HG02610 (cell line): ENCODE results near the gene MOB3B.
"Not testable (repeated sequence)": the region's sequence is repeated elsewhere in the genome, so short reads cannot be mapped to it uniquely, and the experiment has no call there.

ENCODE experiments used
- ATAC-seq: cut with Tn5 transposase; IDR thresholded peaks from one replicate; pipeline ENCODE4 v1.9.1; 2021; ENCODE audit warnings: mild to moderate bottlenecking, moderate library complexity; ENCODE audit not compliant: unreplicated experiment

Gene MOB3B

GRCh38 chr9:27482709-27483108 is 46.9 kb downstream of the MOB3B start:
- ATAC-seq = no peak

- ATAC-seq = no peak
These were observed 51.3 kb downstream of the MOB3B start for GRCh38 chr9:27478322-27478721.

- no peak for ATAC-seq
These were observed 52.6 kb downstream of the MOB3B start for GRCh38 chr9:27476870-27477515.

GRCh38 chr9:27475057-27475595 is 54.5 kb downstream of the MOB3B start:
- no peak for ATAC-seq

GRCh38 chr9:27474305-27474704 is 55.3 kb downstream of the MOB3B start:
- ATAC-seq = no peak

GRCh38 chr9:27473111-27473529 is 56.5 kb downstream of the MOB3B start:
- no peak for ATAC-seq

GRCh38 chr9:27472195-27472594 is 57.4 kb downstream of the MOB3B start:
- ATAC-seq = no peak

- no peak for ATAC-seq
These were observed 57.8 kb downstream of the MOB3B start for GRCh38 chr9:27471789-27472188.

- ATAC-seq = no peak
These were observed 58.2 kb downstream of the MOB3B start for GRCh38 chr9:27471366-27471765.

- ATAC-seq = no peak
These were observed 59.2 kb downstream of the MOB3B start for GRCh38 chr9:27470291-27470856.

- ATAC-seq = no peak
These were observed 60.1 kb downstream of the MOB3B start for GRCh38 chr9:27469550-27469949.

GRCh38 chr9:27468462-27469110 is 61.0 kb downstream of the MOB3B start:
- peak; percentile 73 for ATAC-seq

GRCh38 chr9:27468000-27468399 is 61.6 kb downstream of the MOB3B start:
- peak; percentile 52 for ATAC-seq

GRCh38 chr9:27467486-27467885 is 62.1 kb downstream of the MOB3B start:
- ATAC-seq = no peak

- not testable (repeated sequence) for ATAC-seq
These were observed 63.1 kb downstream of the MOB3B start for GRCh38 chr9:27466516-27466915.

- ATAC-seq = not testable (repeated sequence)
These were observed 64.7 kb downstream of the MOB3B start for GRCh38 chr9:27464950-27465349.

GRCh38 chr9:27462846-27463245 is 66.8 kb downstream of the MOB3B start:
- ATAC-seq = no peak

GRCh38 chr9:27462434-27462833 is 67.2 kb downstream of the MOB3B start:
- ATAC-seq = no peak

GRCh38 chr9:27460226-27461023 is 69.2 kb downstream of the MOB3B start:
- ATAC-seq = peak; percentile 88

- ATAC-seq = no peak
These were observed 72.2 kb downstream of the MOB3B start for GRCh38 chr9:27457445-27457844.

GRCh38 chr9:27453860-27454553 is 75.6 kb downstream of the MOB3B start:
- peak; percentile 38 for ATAC-seq
